Measurements from ENCODE around the gene ADGRL1. TPM values are rescaled to one million over a fixed set of nuclear protein-coding genes. Genes with fewer than 3 reads are reported as not detected.

Gene ADGRL1
- total RNA-seq, 4 donors from 2014 or later = 20.8 to 55.1 (median 32.6) TPM

GRCh38 chr19:14110650-14111049, 95.3 kb downstream of the ADGRL1 start:
- intact Hi-C loops (cut with DNase I) = no loop called here
- H3K36me3 ChIP-seq = peaks cover 15 to 21% (median 19%) of the 10 kb centered on the region in 4 donors
- WGBS = 53% methylated on average over 2 of the region's 2 CpGs

GRCh38 chr19:14107581-14108461, 98.1 kb downstream of the ADGRL1 start:
- DNase-seq (ENCODE audit: extremely low spot score) = no peak
- H3K27ac ChIP-seq (replicated peaks in 1 of 4) = peak overlapping the region; percentile 79 to 86 (median 84)
- H3K36me3 ChIP-seq = peaks cover 30 to 48% (median 44%) of the 10 kb centered on the region in 4 donors
- H3K9me3 ChIP-seq = no peaks in the 10 kb centered on the region
- 65% methylated on average over 8 of the region's 23 CpGs for WGBS
- TF ChIP-seq POLR2AphosphoS5 (IDR thresholded peaks at IDR 0.05) = peak; percentile 8 to 30
- no peak for TF ChIP-seq CTCF (IDR thresholded peaks at IDR 0.05)
- no peak for TF ChIP-seq POLR2A (IDR thresholded peaks at IDR 0.05; ENCODE audit: low read depth)
- H3K27me3 ChIP-seq = no peaks in the 10 kb centered on the region
- H3K4me3 ChIP-seq = peak overlapping the region in 1 of 4 donors; percentile 14
- peaks cover 41 to 58% (median 53%) of the 10 kb centered on the region in 4 donors for H3K4me1 ChIP-seq
- intact Hi-C loops (cut with DNase I) = no loop called here

More at GRCh38 chr19:14110650-14111049, 95.3 kb downstream of the ADGRL1 start:
- peaks cover 62 to 86% (median 81%) of the 10 kb centered on the region in 4 donors for H3K4me1 ChIP-seq
- H3K27ac ChIP-seq (replicated peaks in 1 of 4) = peak overlapping the region in 1 of 4 donors; percentile 98
- no peak overlapping the region for H3K4me3 ChIP-seq
- no peaks in the 10 kb centered on the region for H3K9me3 ChIP-seq
- DNase-seq (ENCODE audit: extremely low spot score) = no peak
- no peak for TF ChIP-seq POLR2AphosphoS5 (IDR thresholded peaks at IDR 0.05)
- no peak for TF ChIP-seq EP300 (IDR thresholded peaks at IDR 0.05)
- no peak for TF ChIP-seq CTCF (IDR thresholded peaks at IDR 0.05)
- no peak for TF ChIP-seq POLR2A (IDR thresholded peaks at IDR 0.05; ENCODE audit: low read depth)
- H3K27me3 ChIP-seq = no peaks in the 10 kb centered on the region

- Histone ChIP-seq H3K36me3 (peaks cover 40 to 58% (median 54%) of the 10 kb centered on the region in 4 donors), H3K9me3 (no peaks in the 10 kb centered on the region), H3K4me3 (no peak overlapping the region), H3K4me1 (peaks cover 38 to 48% (median 46%) of the 10 kb centered on the region in 4 donors), H3K27ac (replicated peaks in 1 of 4) (peak overlapping the region; percentile 79 to 86 (median 84)), H3K27me3 (no peaks in the 10 kb centered on the region)
- DNase-seq (ENCODE audit: extremely low spot score) = no peak
- WGBS = 85% methylated on average over 10 of the region's 16 CpGs
- intact Hi-C loops (cut with DNase I) = no loop called here
- no peak for TF ChIP-seq EP300 (IDR thresholded peaks at IDR 0.05)
- TF ChIP-seq CTCF (IDR thresholded peaks at IDR 0.05) = no peak
- TF ChIP-seq POLR2A (IDR thresholded peaks at IDR 0.05; ENCODE audit: low read depth) = no peak
- no peak for TF ChIP-seq POLR2AphosphoS5 (IDR thresholded peaks at IDR 0.05)
Observed at GRCh38 chr19:14106840-14107239, 99.1 kb downstream of the ADGRL1 start.

GRCh38 chr19:14105680-14106079, 100.3 kb downstream of the ADGRL1 start:
- H3K36me3 ChIP-seq = peaks cover 51 to 69% (median 66%) of the 10 kb centered on the region in 4 donors
- H3K9me3 ChIP-seq = no peaks in the 10 kb centered on the region
- DNase-seq (ENCODE audit: extremely low spot score) = no peak
- H3K27me3 ChIP-seq = no peaks in the 10 kb centered on the region
- WGBS = 84% methylated on average over 8 of the region's 8 CpGs
- no peak for TF ChIP-seq EP300 (IDR thresholded peaks at IDR 0.05)
- no peak for TF ChIP-seq POLR2AphosphoS5 (IDR thresholded peaks at IDR 0.05)
- TF ChIP-seq CTCF (IDR thresholded peaks at IDR 0.05) = no peak
- TF ChIP-seq POLR2A (IDR thresholded peaks at IDR 0.05; ENCODE audit: low read depth) = no peak
- H3K4me3 ChIP-seq = no peak overlapping the region
- intact Hi-C loops (cut with DNase I) = no loop called here
- peak overlapping the region in 2 of 4 donors; percentile 79 to 82 for H3K27ac ChIP-seq (replicated peaks in 1 of 4)
- peaks cover 34 to 36% (median 36%) of the 10 kb centered on the region in 4 donors for H3K4me1 ChIP-seq

Data from esophagus muscularis mucosa (tissue), 4 donors.